GM23248 (cell line): Measurements from ENCODE around the gene PRKCA. TPM values are rescaled to one million over a fixed set of nuclear protein-coding genes. Genes with fewer than 3 reads are reported as not detected.

Source experiments
- DNase-seq: peaks from one replicate; pipeline ENCODE4 v3.0.0-alpha.2; 2015
- H2AFZ ChIP-seq: fragments of 200-600 bp; sonication (generic); 2 replicates; pipeline ENCODE4 v1.6.1; 2016; ENCODE audit warnings: antibody characterized with exemption
- H3F3A ChIP-seq: fragments of 200-600 bp; sonication (generic); 2 replicates; pipeline ENCODE4 v1.6.1; 2016; ENCODE audit warnings: mild to moderate bottlenecking, antibody characterized with exemption, mixed run types; ENCODE audit not compliant: insufficient read depth
- H3K27ac ChIP-seq: fragments of 200-600 bp; sonication (generic); 2 replicates; pipeline ENCODE4 v1.5.1; 2016; ENCODE audit warnings: mild to moderate bottlenecking
- H3K27me3 ChIP-seq: fragments of 200-600 bp; sonication (generic); replicated peaks from 2 replicates; pipeline ENCODE4 v1.6.1; 2016; ENCODE audit warnings: mild to moderate bottlenecking; ENCODE audit not compliant: insufficient read depth
- H3K36me3 ChIP-seq: fragments of 200-600 bp; sonication (generic); 2 replicates; pipeline ENCODE4 v1.6.1; 2016; ENCODE audit warnings: low read depth, mild to moderate bottlenecking
- H3K4me1 ChIP-seq: fragments of 200-600 bp; sonication (generic); 2 replicates; pipeline ENCODE4 v1.6.1; 2016; ENCODE audit warnings: mild to moderate bottlenecking; ENCODE audit not compliant: insufficient read depth
- H3K4me2 ChIP-seq: fragments of 200-600 bp; sonication (generic); one replicate; pipeline ENCODE4 v1.6.1; 2016; ENCODE audit warnings: mild to moderate bottlenecking; ENCODE audit not compliant: unreplicated experiment
- H3K4me3 ChIP-seq: fragments of 200-600 bp; sonication (generic); 2 replicates; pipeline ENCODE4 v1.5.1; 2016; ENCODE audit warnings: mild to moderate bottlenecking
- H3K79me2 ChIP-seq: fragments of 200-600 bp; sonication (generic); 2 replicates; pipeline ENCODE4 v1.6.1; 2016; ENCODE audit warnings: mild to moderate bottlenecking; ENCODE audit not compliant: insufficient read depth
- H3K9ac ChIP-seq: fragments of 200-600 bp; sonication (generic); 2 replicates; pipeline ENCODE4 v1.6.1; 2016; ENCODE audit warnings: mild to moderate bottlenecking
- H3K9me2 ChIP-seq: fragments of 200-600 bp; sonication (generic); 2 replicates; pipeline ENCODE4 v1.6.1; 2016; ENCODE audit warnings: mixed run types, mild to moderate bottlenecking, moderate library complexity; ENCODE audit not compliant: insufficient read depth
- H3K9me3 ChIP-seq: fragments of 200-600 bp; sonication (generic); one replicate; pipeline ENCODE4 v1.6.1; 2017; ENCODE audit warnings: low read depth
- H4K20me1 ChIP-seq: fragments of 200-600 bp; sonication (generic); 2 replicates; pipeline ENCODE4 v1.6.0; 2016; ENCODE audit not compliant: insufficient read depth
- EZH2 ChIP-seq: fragments of 200-600 bp; sonication (generic); IDR thresholded peaks from 2 replicates; pipeline ENCODE4 v1.6.1; 2018; ENCODE audit warnings: antibody characterized with exemption, mild to moderate bottlenecking; ENCODE audit not compliant: insufficient read depth, poor library complexity, severe bottlenecking
- EZH2phosphoT487 ChIP-seq: fragments of 200-600 bp; sonication (generic); IDR thresholded peaks from 2 replicates; pipeline ENCODE4 v1.6.1; 2018; ENCODE audit warnings: antibody characterized with exemption, moderate library complexity, mild to moderate bottlenecking, low read depth; ENCODE audit not compliant: insufficient read depth
- WGBS, 2 experiments: methylation state at CpG; one replicate each; pipeline ENCODE4 v1.1.6; 2015 to 2017; ENCODE audit warnings: low lambda C conversion rate in 2 of 2, low coverage in 1 of 2; ENCODE audit errors: missing lambda C conversion rate in 2 of 2; 5-methylcytosine and 5-hydroxymethylcytosine counted together
- in situ Hi-C: fragments of 300-500 bp; cut with MboI; formaldehyde crosslinking; loops from 2 replicates; pipeline ENCODE4 v1.15.0; 2020
- polyA plus RNA-seq: library from polyadenylated mRNA; unstranded; fragments of >200 nt; fragmentation: Nextera tagmentation; extraction: Ambion mirVana; gene quantifications from 2 replicates; pipeline ENCODE4 v1.2.1, GENCODE V29; 2016
- total RNA-seq: library from RNA; depleted of rRNA; stranded (reverse); fragments of >200 nt; shearing (Covaris generic); gene quantifications from 2 replicates; pipeline ENCODE4 v1.2.3, GENCODE V29; 2014

PRKCA gene
- total and polyA plus RNA-seq, 2 experiments from 2014 or later = 17.3 to 28.5 TPM

DNA sequence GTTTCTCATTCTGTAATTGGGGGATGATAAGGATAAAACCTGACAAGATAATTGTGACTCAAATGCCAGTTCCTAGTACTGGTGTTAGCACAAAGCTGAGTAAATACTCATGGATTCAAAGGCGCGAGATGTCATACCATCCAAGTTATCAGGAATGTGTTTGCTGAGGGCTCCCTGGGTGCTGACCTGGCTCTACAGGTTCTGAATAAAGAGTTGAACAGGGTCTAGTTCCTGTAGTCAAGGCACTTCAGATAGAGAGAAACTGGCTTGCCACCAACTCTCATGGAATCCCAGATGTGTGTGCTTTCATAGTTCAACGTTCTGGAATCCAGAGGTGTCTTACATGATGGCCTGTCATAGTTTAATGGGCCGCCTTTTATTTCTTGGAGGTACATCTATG is 141.6 kb downstream of the PRKCA start:
- H3K4me1 ChIP-seq = peaks cover 6% of the 10 kb centered on the region; the same call in 1 of the 2 replicates
- TF ChIP-seq EZH2 = no peak
- in situ Hi-C loops = no loop called here
- no peaks in the 10 kb centered on the region for H3F3A ChIP-seq
- H3K4me3 ChIP-seq = no peak overlapping the region
- 92 to 93% methylated on average over 4 of the region's 4 CpGs for WGBS, 2 experiments
- H3K27ac ChIP-seq = no peak overlapping the region
- no peak overlapping the region for H3K9ac ChIP-seq
- H2AFZ ChIP-seq = no peak overlapping the region
- peaks cover 97% of the 10 kb centered on the region for H3K79me2 ChIP-seq
- H3K36me3 ChIP-seq = no peaks in the 10 kb centered on the region
- H3K9me3 ChIP-seq = no peaks in the 10 kb centered on the region
- DNase-seq = no peak
- no peaks in the 10 kb centered on the region; the same call in 1 of the 2 replicates for H4K20me1 ChIP-seq
- H3K4me2 ChIP-seq = no peak overlapping the region
- no peaks in the 10 kb centered on the region for H3K27me3 ChIP-seq
- no peaks in the 10 kb centered on the region for H3K9me2 ChIP-seq

- WGBS, 2 experiments = 23 to 30% methylated on average over 3 of the region's 3 CpGs
- H3K9me3 ChIP-seq = no peaks in the 10 kb centered on the region
- in situ Hi-C loops = no loop called here
- H3F3A ChIP-seq = no peaks in the 10 kb centered on the region
- no peak overlapping the region for H3K4me3 ChIP-seq
- H3K9me2 ChIP-seq = no peaks in the 10 kb centered on the region
- H4K20me1 ChIP-seq = no peaks in the 10 kb centered on the region; the same call in 1 of the 2 replicates
- no peaks in the 10 kb centered on the region for H3K27me3 ChIP-seq
- H2AFZ ChIP-seq = no peak overlapping the region
- H3K36me3 ChIP-seq = no peaks in the 10 kb centered on the region
- no peak overlapping the region for H3K27ac ChIP-seq
- peak; percentile 11 for DNase-seq
- no peak overlapping the region for H3K4me2 ChIP-seq
- no peak overlapping the region for H3K9ac ChIP-seq
- peaks cover 6% of the 10 kb centered on the region; the same call in 1 of the 2 replicates for H3K4me1 ChIP-seq
- peaks cover 97% of the 10 kb centered on the region for H3K79me2 ChIP-seq
- TF ChIP-seq EZH2 = no peak
- no peak for TF ChIP-seq EZH2phosphoT487
Observed at GRCh38 chr17:66445229-66445628, 142.8 kb downstream of the PRKCA start.

- no peaks in the 10 kb centered on the region for H3K9me2 ChIP-seq
- TF ChIP-seq EZH2phosphoT487 = no peak
- H4K20me1 ChIP-seq = no peaks in the 10 kb centered on the region; the same call in 1 of the 2 replicates
- peaks cover 3% of the 10 kb centered on the region; the same call in 1 of the 2 replicates for H3K4me1 ChIP-seq
- WGBS, 2 experiments = 100% methylated on average over 2 of the region's 2 CpGs
- DNase-seq = no peak
- no peaks in the 10 kb centered on the region for H3K9me3 ChIP-seq
- H2AFZ ChIP-seq = no peak overlapping the region
- H3K4me2 ChIP-seq = no peak overlapping the region
- H3K4me3 ChIP-seq = no peak overlapping the region
- H3K27me3 ChIP-seq = no peaks in the 10 kb centered on the region
- H3K36me3 ChIP-seq = no peaks in the 10 kb centered on the region
- no peak overlapping the region for H3K9ac ChIP-seq
- in situ Hi-C loops = no loop called here
- peaks cover 97% of the 10 kb centered on the region for H3K79me2 ChIP-seq
- no peak overlapping the region for H3K27ac ChIP-seq
- no peaks in the 10 kb centered on the region for H3F3A ChIP-seq
Observed at GRCh38 chr17:66446419-66446818, 144.0 kb downstream of the PRKCA start.

- no peak overlapping the region for H3K9ac ChIP-seq
- no peaks in the 10 kb centered on the region for H3K9me2 ChIP-seq
- no peak overlapping the region for H3K4me2 ChIP-seq
- H3K4me1 ChIP-seq = no peaks in the 10 kb centered on the region
- no peaks in the 10 kb centered on the region for H3K27me3 ChIP-seq
- H4K20me1 ChIP-seq = no peaks in the 10 kb centered on the region; the same call in 1 of the 2 replicates
- TF ChIP-seq EZH2phosphoT487 = no peak
- TF ChIP-seq EZH2 = no peak
- H3F3A ChIP-seq = no peaks in the 10 kb centered on the region
- peaks cover 98% of the 10 kb centered on the region for H3K79me2 ChIP-seq
- no peak overlapping the region for H3K27ac ChIP-seq
- 96 to 99% methylated on average over 8 of the region's 8 CpGs for WGBS, 2 experiments
- no peak overlapping the region for H2AFZ ChIP-seq
- in situ Hi-C loops = no loop called here
- H3K36me3 ChIP-seq = no peaks in the 10 kb centered on the region
- H3K4me3 ChIP-seq = no peak overlapping the region
- DNase-seq = no peak
- H3K9me3 ChIP-seq = no peaks in the 10 kb centered on the region
Observed at GRCh38 chr17:66447159-66447558, 144.7 kb downstream of the PRKCA start.
